HG03342 (cell line): ENCODE results near the gene FAH.
A peak's percentile ranks its signal among the peaks of the same experiment; 100 is the strongest.

ENCODE experiments used
- ATAC-seq: cut with Tn5 transposase; IDR thresholded peaks from one replicate; pipeline ENCODE4 v1.9.1; 2021; ENCODE audit warnings: mild to moderate bottlenecking, moderate library complexity; ENCODE audit not compliant: unreplicated experiment

The FAH gene

GRCh38 chr15:80171787-80172186 lies 19.0 kb downstream of the FAH start:
- ATAC-seq: no peak

- no peak for ATAC-seq
These were observed 19.6 kb downstream of the FAH start for GRCh38 chr15:80172401-80172800.

GRCh38 chr15:80173022-80173759 lies 20.4 kb downstream of the FAH start:
- peak; percentile 63 for ATAC-seq

- no peak for ATAC-seq
These were observed 21.4 kb downstream of the FAH start for GRCh38 chr15:80174017-80174746.

- ATAC-seq: no peak
These were observed 22.6 kb downstream of the FAH start for GRCh38 chr15:80175436-80175835.

GRCh38 chr15:80176443-80176842 lies 23.6 kb downstream of the FAH start:
- no peak for ATAC-seq

GRCh38 chr15:80177156-80177555 lies 24.4 kb downstream of the FAH start:
- no peak for ATAC-seq

GRCh38 chr15:80179025-80179759 lies 26.4 kb downstream of the FAH start:
- no peak for ATAC-seq

GRCh38 chr15:80179935-80180334 lies 27.1 kb downstream of the FAH start:
- no peak for ATAC-seq

GRCh38 chr15:80180468-80180867 lies 27.7 kb downstream of the FAH start:
- no peak for ATAC-seq

GRCh38 chr15:80180986-80181385 lies 28.2 kb downstream of the FAH start:
- ATAC-seq: no peak

GRCh38 chr15:80182611-80183261 lies 29.9 kb downstream of the FAH start:
- ATAC-seq: no peak

- no peak for ATAC-seq
These were observed 30.5 kb downstream of the FAH start for GRCh38 chr15:80183306-80183705.

GRCh38 chr15:80183886-80184285 lies 31.1 kb downstream of the FAH start:
- ATAC-seq: no peak

- no peak for ATAC-seq
These were observed 31.8 kb downstream of the FAH start for GRCh38 chr15:80184554-80184953.

- no peak for ATAC-seq
These were observed 32.4 kb downstream of the FAH start for GRCh38 chr15:80185152-80185551.

GRCh38 chr15:80186066-80186465 lies 33.3 kb downstream of the FAH start:
- no peak for ATAC-seq

GRCh38 chr15:80186597-80186996 lies 33.8 kb downstream of the FAH start:
- no peak for ATAC-seq

GRCh38 chr15:80188251-80188650 lies 35.5 kb downstream of the FAH start:
- ATAC-seq: no peak

- no peak for ATAC-seq
These were observed 38.4 kb downstream of the FAH start for GRCh38 chr15:80191198-80191597.

GRCh38 chr15:80191897-80192595 lies 39.2 kb downstream of the FAH start:
- no peak for ATAC-seq
